ENCODE measurements around the gene C1orf159. TPM values are rescaled to one million over a fixed set of nuclear protein-coding genes. Genes with fewer than 3 reads are reported as not detected.
A peak's percentile ranks its signal among the peaks of the same experiment; 100 is the strongest.

The C1orf159 gene
- total and polyA plus RNA-seq, 9 of the 15 experiments (the other 6 are each of a cell fraction or from before 2014, with no cell fraction given): 0.28 to 54.9 (median 10.6) TPM

DNA sequence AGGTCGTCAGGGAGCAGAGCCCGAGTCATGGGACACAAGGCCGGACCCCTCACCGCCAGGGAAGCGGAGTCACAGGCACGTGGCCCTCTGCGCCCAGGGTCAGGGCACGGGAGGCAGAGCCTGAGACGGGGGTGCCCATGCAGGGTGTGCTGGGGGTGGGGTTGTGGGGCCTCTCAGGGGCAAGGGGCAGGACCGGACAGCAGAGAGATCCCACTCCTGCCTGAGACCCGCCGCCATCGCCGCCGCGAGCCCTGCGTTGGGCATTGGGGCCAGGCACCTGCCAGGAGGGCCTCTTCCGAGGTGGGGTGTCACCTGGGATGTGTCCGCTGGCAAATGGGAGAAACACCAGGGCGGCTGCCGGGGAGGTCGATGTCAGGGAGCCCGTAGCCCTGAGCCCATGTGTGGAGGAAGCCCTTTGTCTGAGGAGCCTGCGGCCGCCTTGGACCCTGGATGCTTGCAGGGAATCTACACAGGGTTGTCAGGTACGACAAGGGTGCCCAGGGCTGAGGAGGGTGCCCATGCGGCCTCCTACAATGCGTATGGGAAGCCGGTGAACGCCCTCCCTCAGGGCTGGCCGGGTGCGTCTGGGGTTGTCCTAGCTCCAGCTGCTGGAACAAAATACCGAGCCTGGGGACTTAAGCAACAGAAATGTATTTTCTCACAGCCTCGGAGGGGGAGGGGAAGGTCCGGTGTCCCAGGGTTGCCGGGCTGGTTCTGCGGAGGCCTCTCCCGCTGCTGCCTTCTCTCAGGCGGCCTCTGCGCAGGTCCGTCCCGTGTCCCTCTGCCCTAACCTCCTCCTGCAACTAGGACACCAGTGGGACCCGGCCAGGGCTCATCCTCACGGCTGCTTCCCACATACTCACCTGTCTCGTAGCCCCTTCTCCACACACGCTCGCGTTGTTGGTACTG, 16.4 kb upstream of the C1orf159 start:
- Histone ChIP-seq H3K9me3 (replicated peaks; ENCODE audit: control insufficient read depth, insufficient read depth, low read depth, low read length) (no peaks in the 10 kb centered on the region), H4K20me1 (replicated peaks; ENCODE audit: control insufficient read depth, insufficient read depth, low read length) (no peaks in the 10 kb centered on the region), H2AFZ (ENCODE audit: low read depth, low read length) (no peak overlapping the region), H3K36me3 (ENCODE audit: control insufficient read depth, insufficient read depth, low read length) (no peaks in the 10 kb centered on the region), H3K27ac (ENCODE audit: extremely low read depth, low read depth, low read length) (no peak overlapping the region), H3K4me2 (ENCODE audit: insufficient read depth, low read length) (no peak overlapping the region), H3K79me2 (ENCODE audit: control insufficient read depth, insufficient read depth, low read length) (no peaks in the 10 kb centered on the region), H3K9me1 (ENCODE audit: control insufficient read depth, insufficient read depth, low read length) (no peaks in the 10 kb centered on the region), H3K4me3 (no peak overlapping the region), H3K4me1 (replicated peaks in 1 of 2; ENCODE audit: control insufficient read depth in 2 of 2, insufficient read depth in 2 of 2, low read length in 2 of 2) (peaks cover 16 to 84% of the 10 kb centered on the region in 2 experiments), H3K9ac (ENCODE audit: insufficient read depth in 1 of 2, low read depth in 2 of 2, low read length in 2 of 2) (0 out of 4 replicates have a peak overlapping the region, but pooled peaks of 1 of the 2 experiments have one; percentile 35), H3K27me3 (ENCODE audit: control insufficient read depth in 2 of 2, insufficient read depth in 2 of 2, low read length in 2 of 2) (peaks cover 13 to 23% of the 10 kb centered on the region in 2 experiments; a peak in 4 of 5 replicates)
- ATAC-seq (no peak), FAIRE-seq (no peak), DNase-seq (ENCODE audit: extremely low read depth in 1 of 4, low spot score in 3 of 4) (no peak)
- in situ Hi-C loops (cut with MboI): no loop called here
- intact Hi-C loops (cut with micrococcal nuclease): no loop called here
- POLR2A ChIA-PET: no interaction called here
- 73% methylated on average over 39 of the region's 48 CpGs for whole genome bisulfite sequencing (ENCODE audit: insufficient coverage, low coverage, missing lambda C conversion rate)
- BruUV-seq (replicated peaks): no TSS peak
- CTCF ChIA-PET (ENCODE audit: low intra/inter-chr PET ratio): no interaction called here
- TF ChIP-seq, protein P1, sequence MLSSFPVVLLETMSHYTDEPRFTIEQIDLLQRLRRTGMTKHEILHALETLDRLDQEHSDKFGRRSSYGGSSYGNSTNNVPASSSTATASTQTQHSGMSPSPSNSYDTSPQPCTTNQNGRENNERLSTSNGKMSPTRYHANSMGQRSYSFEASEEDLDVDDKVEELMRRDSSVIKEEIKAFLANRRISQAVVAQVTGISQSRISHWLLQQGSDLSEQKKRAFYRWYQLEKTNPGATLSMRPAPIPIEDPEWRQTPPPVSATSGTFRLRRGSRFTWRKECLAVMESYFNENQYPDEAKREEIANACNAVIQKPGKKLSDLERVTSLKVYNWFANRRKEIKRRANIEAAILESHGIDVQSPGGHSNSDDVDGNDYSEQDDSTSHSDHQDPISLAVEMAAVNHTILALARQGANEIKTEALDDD (IDR thresholded peaks at IDR 0.05): no peak
- TF ChIP-seq JUN (IDR thresholded peaks at IDR 0.05; ENCODE audit: borderline replicate concordance, low read depth, low read length) (no peak), JUN (CRISPR knock-in tag; IDR thresholded peaks at IDR 0.05; ENCODE audit: borderline replicate concordance) (no peak), ELF4 (CRISPR knock-in tag; IDR thresholded peaks at IDR 0.05) (no peak), SRSF1 (IDR thresholded peaks at IDR 0.05; ENCODE audit: low read depth, low read length) (no peak), ZNF561 (CRISPR knock-in tag; conservative IDR thresholded peaks at IDR 0.05) (no peak)
- TF ChIP-seq, protein P2, sequence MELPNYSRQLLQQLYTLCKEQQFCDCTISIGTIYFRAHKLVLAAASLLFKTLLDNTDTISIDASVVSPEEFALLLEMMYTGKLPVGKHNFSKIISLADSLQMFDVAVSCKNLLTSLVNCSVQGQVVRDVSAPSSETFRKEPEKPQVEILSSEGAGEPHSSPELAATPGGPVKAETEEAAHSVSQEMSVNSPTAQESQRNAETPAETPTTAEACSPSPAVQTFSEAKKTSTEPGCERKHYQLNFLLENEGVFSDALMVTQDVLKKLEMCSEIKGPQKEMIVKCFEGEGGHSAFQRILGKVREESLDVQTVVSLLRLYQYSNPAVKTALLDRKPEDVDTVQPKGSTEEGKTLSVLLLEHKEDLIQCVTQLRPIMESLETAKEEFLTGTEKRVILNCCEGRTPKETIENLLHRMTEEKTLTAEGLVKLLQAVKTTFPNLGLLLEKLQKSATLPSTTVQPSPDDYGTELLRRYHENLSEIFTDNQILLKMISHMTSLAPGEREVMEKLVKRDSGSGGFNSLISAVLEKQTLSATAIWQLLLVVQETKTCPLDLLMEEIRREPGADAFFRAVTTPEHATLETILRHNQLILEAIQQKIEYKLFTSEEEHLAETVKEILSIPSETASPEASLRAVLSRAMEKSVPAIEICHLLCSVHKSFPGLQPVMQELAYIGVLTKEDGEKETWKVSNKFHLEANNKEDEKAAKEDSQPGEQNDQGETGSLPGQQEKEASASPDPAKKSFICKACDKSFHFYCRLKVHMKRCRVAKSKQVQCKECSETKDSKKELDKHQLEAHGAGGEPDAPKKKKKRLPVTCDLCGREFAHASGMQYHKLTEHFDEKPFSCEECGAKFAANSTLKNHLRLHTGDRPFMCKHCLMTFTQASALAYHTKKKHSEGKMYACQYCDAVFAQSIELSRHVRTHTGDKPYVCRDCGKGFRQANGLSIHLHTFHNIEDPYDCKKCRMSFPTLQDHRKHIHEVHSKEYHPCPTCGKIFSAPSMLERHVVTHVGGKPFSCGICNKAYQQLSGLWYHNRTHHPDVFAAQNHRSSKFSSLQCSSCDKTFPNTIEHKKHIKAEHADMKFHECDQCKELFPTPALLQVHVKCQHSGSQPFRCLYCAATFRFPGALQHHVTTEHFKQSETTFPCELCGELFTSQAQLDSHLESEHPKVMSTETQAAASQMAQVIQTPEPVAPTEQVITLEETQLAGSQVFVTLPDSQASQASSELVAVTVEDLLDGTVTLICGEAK (IDR thresholded peaks at IDR 0.05): no peak
- TF ChIP-seq, protein P2 (CRISPR knock-in tag; IDR thresholded peaks at IDR 0.05): no peak
- TF ChIP-seq, protein P3, sequence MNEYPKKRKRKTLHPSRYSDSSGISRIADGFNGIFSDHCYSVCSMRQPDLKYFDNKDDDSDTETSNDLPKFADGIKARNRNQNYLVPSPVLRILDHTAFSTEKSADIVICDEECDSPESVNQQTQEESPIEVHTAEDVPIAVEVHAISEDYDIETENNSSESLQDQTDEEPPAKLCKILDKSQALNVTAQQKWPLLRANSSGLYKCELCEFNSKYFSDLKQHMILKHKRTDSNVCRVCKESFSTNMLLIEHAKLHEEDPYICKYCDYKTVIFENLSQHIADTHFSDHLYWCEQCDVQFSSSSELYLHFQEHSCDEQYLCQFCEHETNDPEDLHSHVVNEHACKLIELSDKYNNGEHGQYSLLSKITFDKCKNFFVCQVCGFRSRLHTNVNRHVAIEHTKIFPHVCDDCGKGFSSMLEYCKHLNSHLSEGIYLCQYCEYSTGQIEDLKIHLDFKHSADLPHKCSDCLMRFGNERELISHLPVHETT (CRISPR knock-in tag; conservative IDR thresholded peaks at IDR 0.05 in 1 of 2, IDR thresholded peaks at IDR 0.05 in 1 of 2): no peak
